HK-2 (cell line): ENCODE data around the gene GAS2L3.
A peak's percentile ranks its signal among the peaks of the same experiment; 100 is the strongest.
"Not testable (repeated sequence)": the region's sequence is repeated elsewhere in the genome, so short reads cannot be mapped to it uniquely, and the experiment has no call there.

ENCODE experiments used
- DNase-seq: peaks from one replicate; pipeline ENCODE4 v3.0.0-alpha.2; 2018; ENCODE audit not compliant: unreplicated experiment

GAS2L3 gene

DNA sequence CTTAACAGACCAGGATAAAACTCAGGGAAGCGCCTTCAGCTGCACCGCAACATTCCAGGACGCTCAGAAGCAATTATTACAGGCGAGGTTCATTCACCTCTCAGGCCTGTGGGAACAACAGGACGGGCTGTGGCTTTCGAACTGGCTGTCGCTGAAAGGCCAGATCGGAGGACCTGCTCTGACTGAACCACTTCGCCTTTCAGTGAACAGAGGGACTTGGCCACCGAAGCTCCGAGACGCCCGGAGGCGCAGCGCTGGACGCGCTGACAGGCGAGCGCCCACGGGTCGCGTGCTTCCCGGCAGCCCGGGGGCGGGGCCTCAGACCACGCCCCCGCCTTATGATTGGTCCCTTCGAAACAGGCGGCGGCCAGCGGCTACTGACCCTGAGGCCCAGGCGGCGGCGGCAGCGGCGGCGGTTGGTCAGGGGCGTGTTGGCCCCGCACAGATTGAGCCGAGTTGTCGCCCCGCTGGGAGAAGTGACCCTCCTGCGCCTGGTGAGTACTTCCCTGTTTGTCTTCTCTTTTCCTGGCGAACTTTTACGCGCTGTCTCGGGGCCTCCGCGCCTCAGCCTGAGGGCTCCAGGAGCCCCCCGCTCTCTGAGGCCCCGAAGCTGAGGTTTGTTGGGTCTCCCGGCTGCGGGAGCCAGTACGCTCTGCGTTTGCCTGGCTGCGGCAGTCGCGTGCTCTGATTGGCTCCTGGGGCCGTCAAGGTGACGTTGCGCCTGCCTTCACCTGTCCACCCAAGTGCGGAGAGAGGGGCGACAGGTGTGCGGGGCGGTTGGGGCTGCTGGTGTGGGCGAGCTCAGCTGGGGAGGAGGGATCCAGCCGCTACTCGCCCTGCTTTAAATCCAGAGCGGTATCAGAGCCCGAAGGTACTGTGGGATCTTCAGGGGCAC, at the start of gene GAS2L3:
TSS of gene GAS2L3 (plus strand) at position 393 of the 895 bp plus-strand sequence. CDS start 21,221 bp downstream, outside the sequence.
- DNase-seq, result peak; percentile 90

DNA sequence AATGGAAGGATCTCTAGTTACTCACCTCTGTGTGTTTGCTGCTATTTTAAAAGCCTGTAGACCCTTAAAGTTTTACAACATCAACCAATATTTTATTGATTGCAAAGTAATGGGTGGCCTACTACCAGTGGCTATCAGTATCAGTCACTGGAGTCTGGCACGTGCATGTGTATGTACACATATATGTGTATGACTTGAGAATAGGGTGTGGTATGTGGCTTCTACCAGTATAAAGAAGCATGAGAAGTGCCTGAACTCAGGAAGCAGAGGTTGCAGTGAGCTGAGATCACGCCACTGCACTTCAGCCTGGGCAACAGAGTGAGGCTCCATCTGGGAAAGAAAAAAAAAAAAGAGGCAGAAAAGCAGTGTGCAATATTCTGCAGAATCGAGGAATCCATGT, 45.5 kb upstream of the GAS2L3 start:
- DNase-seq, result no peak

DNA sequence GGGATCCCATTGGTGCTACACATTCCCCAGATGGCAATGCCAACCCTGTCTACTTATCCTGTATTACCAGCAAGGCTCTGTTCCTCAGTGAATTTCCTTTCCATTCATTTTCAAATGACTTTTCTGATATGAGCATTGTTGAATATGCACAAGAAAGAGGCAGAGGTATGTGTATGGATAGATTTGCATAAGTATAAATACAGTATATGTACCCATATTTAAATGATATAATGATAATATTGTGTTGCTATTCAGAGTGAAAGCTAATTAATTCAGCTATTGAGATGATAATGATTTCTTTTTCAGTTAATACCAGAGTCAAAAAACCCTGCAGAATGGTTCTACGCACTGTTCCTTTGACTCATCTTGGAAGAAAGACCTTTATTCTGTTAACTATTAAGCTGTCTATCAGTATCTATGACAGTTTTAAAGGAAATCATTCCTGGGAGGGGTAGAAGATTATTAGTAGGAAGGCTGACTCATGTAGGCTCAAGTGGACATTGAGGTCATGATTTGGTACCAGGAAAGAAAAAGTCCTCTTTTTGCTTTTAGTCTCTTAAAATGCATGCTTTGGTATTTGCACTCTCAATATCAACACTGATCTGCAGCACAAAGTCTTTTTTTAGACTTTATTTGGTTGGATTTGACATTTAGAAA, 44.9 kb upstream of the GAS2L3 start:
- DNase-seq, result no peak

DNA sequence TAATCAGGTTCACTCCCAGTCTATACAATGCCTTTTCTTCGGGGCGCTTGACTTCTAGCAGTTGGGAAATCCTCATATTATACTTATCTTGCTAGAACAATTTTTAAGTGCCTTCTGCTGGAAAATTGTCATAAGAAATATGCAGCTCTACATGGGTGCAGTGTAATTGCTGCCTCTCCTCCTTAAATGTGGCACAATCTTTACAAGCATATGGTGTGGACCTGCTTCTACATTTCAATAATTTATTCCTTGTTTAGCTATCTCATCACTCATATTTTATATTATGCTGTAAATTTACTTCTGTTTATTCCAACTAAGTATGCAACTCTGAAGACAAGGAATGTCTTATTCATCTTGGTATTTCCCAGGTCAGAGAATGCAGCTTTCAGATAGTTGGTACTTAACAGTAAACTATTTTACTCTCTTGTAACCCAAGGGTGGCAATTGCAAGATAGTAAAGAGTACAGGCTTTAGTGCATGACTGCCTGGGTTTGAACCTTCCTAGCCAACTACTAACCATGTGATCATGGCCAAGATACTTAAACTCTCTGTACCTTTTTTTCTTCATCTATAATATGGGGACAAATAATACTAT, 43.6 kb upstream of the GAS2L3 start:
- DNase-seq, result no peak

DNA sequence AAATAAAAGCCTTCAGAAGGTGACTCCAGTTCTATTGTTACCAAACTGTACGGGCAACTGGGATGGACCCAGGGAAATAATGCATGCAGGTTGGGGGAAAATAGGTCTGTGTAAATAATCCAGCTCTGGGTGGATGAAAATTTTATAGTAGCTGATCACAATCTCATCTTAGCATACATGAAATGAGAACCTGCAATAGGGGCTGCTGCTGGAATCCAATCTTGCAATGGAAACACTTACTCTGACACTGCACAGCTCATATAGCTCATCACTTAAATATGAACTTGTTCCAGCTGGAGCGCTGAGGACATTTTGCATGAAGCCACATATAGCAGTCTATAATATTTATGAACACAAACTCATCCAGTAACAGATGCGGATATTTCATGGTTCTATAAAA, 40.1 kb upstream of the GAS2L3 start:
- DNase-seq, result no peak

DNA sequence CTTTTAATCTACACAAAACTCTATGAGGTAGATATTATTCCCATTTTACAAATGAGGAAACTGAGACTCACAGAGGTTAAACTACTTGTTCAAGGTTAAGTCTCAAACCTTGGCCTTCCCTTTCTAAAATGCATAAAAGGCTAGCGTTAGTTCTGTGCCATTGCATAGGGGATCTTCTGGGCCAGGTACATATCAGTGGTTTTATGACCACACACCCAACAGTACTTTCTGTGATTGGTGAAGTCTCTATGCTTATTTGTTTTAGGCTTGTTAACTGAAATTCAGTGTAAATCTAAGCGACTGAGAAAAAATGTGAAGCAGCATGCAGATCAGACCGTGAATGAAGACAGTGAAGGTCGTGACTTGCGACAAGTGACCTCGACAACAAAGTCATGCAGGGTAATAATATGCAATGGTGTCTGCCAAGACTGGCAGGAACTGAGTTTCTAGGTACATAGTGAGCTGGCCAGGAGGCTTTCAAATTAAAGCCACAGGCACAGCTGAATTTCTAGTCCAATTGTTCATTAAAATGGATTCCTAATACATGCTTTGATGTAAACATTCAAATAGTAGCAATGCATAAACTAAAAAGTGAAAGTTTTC, 38.8 kb upstream of the GAS2L3 start:
- DNase-seq, result no peak

GRCh38 chr12:100539202-100539601, 34.3 kb upstream of the GAS2L3 start:
- peak; percentile 41 for DNase-seq

DNA sequence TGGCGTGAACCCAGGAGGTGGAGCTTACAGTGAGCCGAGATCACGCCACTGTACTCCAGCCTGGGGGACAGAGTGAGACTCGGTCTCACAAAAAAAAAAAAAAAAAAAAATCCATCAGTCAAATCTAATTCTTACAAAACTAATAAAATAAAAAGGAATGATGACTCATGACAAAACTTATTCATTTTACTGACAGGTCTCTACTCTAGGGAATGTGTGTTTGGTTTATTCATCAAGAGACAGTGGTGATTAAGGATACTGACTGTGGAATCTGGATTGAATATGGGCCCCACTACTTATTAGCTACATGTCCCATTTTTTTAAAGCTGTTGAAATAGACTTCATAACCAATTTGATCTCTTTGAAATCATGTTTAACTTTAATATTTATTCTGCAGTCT, 29.3 kb upstream of the GAS2L3 start:
- DNase-seq, result no peak

GRCh38 chr12:100545092-100545491, 28.4 kb upstream of the GAS2L3 start:
- no peak for DNase-seq

DNA sequence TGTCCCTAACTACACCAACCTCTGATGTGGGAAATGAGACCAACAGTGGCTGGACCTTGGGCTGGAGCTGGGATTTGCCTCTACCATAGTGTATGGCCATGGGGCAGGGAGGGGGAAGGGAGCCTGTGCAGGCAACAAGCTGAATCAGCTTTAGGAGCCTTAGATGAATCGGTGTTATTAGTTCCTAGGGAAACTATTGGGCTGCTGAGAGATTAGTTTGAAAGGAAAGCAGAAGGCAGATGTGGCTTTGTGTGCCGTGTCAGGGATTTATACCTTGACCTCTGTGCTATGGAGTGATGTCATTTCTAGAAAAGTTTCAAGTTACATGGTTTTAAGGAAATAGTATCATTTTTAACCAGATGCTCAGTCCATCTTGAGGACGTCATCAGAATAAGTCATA, 19.5 kb upstream of the GAS2L3 start:
- DNase-seq, result no peak

GRCh38 chr12:100554608-100555077, 18.8 kb upstream of the GAS2L3 start:
- DNase-seq, result no peak

- no peak for DNase-seq
Observed at GRCh38 chr12:100555722-100556121, 17.8 kb upstream of the GAS2L3 start.

DNA sequence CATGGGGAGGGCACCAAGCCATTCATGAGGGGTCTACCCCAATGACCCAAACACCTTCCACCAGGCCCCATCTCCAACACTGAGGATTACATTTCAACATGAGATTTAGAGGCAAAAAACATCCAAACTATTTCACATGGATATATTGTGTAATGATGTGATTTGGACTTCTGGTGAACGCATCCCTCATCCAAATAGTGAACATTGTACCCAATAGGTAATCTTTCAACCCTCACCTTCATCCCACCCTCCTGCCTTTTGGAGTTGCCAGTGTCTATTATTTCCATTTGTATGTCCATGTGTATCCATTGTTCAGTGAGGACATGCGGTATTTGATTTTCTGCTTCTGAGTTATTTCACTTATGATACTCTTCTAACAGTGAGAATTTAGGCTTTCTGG, 16.1 kb upstream of the GAS2L3 start:
- DNase-seq, result no peak

DNA sequence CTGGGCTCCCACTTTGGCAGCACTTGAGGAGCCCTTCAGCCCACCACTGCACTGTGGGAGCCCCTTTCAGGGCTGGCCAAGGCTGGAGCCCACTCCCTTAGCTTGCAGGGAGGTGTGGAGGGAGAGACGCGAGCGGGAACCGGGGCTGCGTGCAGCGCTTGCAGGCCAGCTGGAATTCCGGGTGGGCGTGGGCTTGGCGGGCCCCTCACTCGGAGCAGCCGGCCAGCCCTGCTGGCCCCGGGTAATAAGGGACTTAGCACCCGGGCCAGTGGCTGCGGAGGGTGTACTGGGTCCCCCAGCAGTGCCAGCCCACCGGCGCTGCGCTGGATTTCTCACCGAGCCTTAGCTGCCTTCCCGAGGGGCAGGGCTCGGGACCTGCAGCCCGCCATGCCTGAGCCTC, 14.2 kb upstream of the GAS2L3 start:
- DNase-seq, result not testable (repeated sequence)

DNA sequence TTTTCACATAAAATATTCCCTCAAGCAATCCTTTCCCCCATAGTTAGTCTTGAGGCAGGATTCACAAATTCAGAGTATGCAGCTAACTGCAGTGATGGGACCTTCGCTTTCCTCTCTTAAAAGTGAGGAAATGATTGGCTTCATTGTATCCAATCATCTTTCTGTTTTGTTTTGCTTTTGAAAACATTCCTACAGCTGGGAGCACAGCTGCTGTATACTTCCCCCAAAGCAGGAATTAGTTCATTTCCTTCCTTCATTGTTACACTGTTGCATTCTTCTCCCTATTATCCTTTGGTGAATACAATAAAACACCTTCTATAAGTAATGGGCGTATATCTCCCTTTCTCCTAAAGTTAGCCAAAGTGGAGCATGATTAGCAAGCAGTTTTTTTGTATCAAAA, 9.4 kb upstream of the GAS2L3 start:
- DNase-seq, result no peak

DNA sequence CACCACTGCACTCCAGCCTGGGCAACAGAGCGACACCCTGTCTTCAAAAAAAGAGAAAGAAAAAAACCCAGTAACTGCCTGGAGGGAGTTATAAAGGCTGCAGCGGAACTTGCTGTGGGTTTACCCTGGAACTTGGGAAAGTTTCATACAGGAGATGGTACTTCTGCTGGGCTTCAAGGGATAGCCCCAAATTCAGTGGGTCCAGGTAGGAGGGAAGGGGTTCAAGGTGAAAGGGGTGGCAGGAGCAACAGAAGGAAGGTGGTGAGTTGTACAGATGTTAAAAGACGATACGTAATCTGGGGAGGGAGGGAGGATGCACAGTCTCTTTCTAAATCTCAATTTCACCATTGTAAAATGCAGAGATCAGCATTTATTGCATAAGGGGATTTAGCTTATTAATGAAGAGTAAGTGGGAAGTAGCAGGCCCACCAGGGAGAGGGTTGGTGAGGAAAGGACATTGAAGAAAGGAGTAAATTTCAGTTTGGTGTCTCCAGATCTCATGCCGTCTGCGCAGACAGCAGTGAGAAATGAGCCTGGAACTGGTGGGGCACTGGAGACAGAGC, 8.5 kb upstream of the GAS2L3 start:
- no peak for DNase-seq

DNA sequence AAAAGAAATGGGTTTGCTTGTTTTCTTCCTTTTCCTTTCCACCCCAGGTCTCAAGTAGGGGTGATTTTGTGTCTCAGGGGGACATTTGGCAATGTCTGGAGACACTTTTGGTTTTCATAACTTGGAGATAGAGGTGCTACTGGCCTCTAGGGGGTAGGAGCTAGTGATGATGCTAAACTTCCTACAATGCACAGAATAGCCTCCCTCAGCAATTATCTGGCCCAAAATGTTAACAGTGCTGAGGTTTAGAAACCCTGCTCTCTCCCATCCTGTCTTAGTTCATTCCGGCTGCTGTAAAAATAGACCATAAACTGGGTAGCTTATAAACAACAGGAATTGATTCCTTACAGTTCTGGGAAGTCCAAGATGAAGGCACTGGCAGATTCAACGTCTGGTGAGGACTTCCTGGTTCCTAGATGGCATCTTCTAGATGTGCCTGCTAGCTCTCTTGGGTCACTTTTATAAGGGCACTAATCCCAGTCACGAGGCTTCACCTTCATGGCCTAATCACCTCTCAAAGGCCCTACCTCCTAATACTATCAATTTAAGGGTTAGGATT, 7.4 kb upstream of the GAS2L3 start:
- DNase-seq, result no peak

DNA sequence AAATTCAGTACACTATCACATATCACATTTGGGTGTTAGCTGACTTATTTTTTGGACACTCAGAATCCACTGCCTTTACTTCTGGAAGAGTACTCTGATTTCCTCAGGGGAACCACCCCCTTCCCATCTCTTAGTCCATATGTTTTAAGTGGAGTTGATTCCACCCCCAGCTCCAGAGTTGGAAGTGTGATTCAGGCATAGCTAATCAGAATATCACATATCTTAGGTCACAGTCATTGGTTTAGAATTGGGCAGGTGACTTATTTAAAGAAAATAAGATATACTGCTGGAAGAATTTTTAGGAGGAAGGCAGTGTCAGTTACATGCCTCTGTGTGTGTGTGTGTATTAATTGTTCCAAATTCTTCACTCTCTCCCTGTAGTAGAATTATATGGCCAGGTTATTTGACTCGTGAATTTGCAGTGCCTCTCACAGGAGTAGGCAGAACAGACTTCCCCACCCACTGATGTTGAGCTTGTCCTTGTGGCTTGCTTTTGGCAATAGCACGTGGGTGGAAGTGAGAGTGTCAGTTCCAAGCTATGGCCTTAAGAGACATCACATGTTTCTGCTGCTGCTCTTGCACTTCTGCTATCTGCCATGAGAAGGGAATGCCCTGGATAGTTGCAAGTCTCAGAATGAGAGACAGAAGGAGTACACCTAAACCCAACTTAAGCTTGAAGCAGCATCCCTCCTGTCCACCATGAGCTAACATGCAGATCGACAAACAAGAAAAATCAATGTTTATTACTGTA, 6.4 kb upstream of the GAS2L3 start:
- no peak for DNase-seq

GRCh38 chr12:100567945-100568344, 5.5 kb upstream of the GAS2L3 start:
- DNase-seq, result no peak

- no peak for DNase-seq
Observed at GRCh38 chr12:100572184-100572583, 1.3 kb upstream of the GAS2L3 start.
